IPS DF 19.7 (cell line): ENCODE results near the gene ADSS2.

Source experiments
- DNase-seq: peaks from one replicate; pipeline ENCODE4 v3.0.0-alpha.2; 2013; ENCODE audit warnings: low read depth, low spot score

The ADSS2 gene

GRCh38 chr1:244445320-244446181 is 6.2 kb downstream of the ADSS2 start:
- DNase-seq: no peak

GRCh38 chr1:244444854-244445253 is 6.9 kb downstream of the ADSS2 start:
- no peak for DNase-seq

DNA sequence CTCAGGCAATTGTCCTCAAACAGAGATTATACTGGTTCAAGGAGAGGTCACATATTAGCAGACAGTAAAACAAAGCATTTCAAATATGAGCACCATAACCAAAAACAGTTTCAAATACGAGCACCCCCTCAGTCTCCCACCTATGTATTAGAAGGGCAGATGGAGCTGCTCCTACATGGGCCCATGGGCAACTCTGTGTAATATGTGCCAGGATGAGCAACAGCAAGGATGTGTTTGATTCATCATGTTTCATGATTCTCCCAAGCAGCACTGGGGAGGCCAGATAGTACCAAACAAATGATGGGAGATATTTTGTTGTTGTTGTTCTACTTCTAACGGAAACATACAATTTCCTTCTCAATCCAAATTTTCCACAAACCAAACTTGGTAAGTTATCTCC is 8.9 kb downstream of the ADSS2 start:
- DNase-seq: no peak

DNA sequence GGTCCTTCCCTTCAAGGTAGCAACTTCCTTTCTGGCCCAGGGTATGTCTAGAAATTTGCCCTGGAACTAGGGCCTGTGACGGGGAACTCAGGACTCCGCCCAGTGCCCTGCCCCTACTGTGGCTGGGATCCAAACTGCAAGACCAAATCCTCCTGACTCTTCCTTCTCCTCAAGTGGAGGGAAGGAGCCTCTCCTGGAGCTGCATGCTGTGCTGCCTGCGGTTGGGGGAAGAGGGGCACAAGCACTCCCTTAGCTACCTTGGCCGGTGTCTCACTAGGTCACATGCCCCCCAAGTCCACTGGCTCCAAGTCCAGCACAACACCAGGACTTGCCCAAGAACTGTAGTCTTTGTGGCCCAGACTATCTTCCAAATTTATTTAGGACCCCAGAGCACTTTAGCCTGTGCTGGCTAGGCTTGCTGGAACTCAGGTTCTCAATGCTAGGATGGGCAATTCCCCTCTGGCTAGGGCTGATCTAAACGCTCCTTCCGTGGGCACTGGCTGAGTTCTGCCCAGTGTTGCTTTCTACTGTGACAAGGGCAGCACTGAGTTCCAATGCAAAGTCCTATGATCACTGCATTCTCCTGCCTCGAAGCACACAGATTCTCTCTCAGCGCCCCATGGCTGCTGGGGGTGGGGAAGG is 12.2 kb downstream of the ADSS2 start:
- DNase-seq: no peak

DNA sequence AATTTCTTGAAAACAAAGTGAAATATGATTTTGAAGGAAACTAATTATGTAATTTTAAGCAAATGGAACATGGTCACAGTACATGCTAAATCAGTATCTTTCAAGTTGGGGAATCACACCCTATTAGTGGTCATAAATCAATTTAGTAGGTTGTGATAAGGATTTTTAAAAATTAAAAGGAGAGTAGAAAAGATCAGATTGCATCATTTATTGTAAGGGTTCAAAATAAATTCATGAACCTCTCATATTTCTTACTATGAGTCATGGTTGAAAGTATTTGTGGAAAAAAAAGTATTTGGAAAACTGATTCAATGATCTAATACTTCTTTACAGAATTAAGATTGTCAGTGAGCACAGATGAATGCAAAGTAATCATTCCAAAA is 14.6 kb downstream of the ADSS2 start:
- DNase-seq: no peak

DNA sequence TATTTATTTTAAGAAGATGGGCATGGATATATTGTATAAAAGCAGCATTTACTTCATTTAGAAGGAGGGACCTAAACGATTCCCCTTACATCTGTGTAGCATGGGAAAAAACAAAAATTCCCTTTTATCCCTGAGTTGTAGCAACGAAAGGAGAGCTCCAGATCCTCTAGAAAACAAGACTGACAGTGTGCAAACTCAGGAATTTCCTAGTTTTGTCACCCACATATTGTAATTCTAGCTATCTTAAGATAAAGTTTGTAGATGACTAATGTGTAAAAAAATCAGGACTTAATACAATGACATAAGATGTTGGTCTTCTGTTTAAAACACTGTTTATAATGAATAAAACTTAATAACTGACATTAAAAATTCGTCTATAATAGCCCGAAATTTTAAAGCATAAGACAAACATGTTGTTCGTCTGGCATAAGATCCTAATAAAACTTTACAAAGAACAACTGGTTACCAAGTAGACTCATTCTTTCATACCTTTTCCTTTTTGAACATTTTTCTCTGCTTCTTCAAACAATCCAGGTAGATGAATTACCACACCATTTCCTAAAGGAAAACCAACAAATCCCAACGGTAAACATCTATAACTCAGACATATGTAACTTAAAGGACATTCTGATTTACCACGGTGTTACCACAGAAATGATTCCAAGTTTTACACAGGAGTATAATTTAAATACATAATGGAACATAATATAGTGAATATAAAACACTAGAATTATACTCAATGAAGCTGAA is 15.2 kb downstream of the ADSS2 start:
- no peak for DNase-seq

DNA sequence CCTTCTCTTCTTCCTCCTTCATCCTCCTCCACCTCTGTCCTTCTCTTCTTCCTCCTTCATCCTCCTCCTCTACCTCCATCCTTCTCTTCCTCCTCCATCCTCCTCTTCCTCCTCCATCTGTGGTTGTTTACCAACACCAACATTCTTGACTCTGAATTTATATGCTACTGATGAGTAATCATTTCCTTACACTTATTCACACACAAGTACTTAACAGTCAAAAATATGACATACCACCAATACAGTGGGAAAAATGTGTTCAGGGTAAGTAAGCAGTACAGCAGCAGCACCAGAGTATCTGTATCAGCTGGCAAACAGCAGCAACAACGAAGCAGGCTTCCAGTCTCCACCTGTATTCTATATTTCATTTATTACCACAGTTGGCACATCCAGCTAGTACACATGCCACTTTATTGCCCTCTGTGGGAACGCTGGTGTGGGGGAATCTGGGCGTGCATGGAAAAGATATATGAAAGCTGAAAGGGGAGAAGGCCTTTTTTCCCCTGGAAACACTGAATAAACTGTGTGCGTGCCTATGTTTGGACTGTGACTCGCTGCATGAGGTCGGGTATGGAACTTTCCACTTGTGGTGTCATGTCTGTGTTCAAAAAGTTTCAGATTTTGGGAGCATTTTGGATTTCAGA is 16.0 kb downstream of the ADSS2 start:
- DNase-seq: no peak

- no peak for DNase-seq
Observed at GRCh38 chr1:244431166-244431565, 20.5 kb downstream of the ADSS2 start.

- DNase-seq: no peak
Observed at GRCh38 chr1:244429818-244430217, 21.9 kb downstream of the ADSS2 start.

DNA sequence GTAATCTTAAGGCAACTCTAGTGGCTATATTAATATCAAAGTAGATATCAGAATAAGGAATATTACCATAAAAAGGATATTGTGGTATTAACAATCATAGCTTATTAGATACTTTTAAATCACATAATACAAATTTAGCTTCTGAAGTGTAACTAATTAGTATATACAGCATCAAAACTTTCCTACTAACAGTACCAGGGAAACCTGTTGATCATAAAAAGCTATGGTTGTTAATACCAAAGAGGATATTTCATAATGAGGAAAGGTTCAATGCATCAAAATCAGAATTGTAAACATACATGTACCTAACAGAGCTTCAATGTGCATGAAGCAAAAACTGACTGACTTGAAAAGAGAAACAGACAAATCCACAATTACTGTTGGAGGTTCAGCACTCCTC is 24.1 kb downstream of the ADSS2 start:
- DNase-seq: no peak

DNA sequence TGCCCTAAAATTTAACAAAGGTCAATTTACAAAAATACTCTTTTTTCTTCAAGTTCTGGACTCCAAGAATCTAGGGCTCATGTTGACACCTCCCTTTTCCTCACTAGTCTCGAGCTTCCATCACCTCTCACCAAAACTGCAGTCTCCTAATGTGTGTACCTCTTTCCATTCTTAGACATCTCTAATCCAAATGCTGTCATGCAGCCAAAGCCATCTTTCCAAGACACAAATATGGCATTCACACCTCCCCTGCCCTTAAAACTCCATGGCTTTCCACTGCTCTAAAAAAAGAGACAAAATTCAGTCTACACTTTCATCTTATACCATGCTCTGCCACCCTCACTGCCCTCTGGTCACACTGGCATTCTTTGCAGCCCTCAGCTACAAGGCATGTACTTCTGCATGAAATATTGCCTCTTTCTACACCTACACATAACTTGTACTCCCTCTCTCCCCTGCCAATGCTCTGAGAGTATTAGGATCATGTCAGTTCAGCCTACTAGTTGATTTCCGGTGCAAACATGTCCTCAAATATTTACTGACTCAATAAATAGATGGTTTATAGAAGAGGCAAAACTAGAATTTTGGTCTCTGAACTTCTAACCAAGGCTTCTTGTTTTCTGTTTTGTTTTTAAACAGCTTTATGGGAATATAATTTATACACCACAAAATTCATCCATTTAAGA is 26.9 kb downstream of the ADSS2 start:
- DNase-seq: no peak

GRCh38 chr1:244422174-244422573 is 29.5 kb downstream of the ADSS2 start:
- no peak for DNase-seq

GRCh38 chr1:244419024-244419423 is 32.7 kb downstream of the ADSS2 start:
- no peak for DNase-seq

- no peak for DNase-seq
Observed at GRCh38 chr1:244414543-244414942, 37.2 kb downstream of the ADSS2 start.

- DNase-seq: no peak
Observed at GRCh38 chr1:244413736-244414135, 38.0 kb downstream of the ADSS2 start.

GRCh38 chr1:244412176-244412575 is 39.5 kb downstream of the ADSS2 start:
- DNase-seq: no peak

- no peak for DNase-seq
Observed at GRCh38 chr1:244409701-244410100, 42.0 kb downstream of the ADSS2 start.

GRCh38 chr1:244406337-244406736 is 45.4 kb downstream of the ADSS2 start:
- DNase-seq: no peak

GRCh38 chr1:244405856-244406255 is 45.9 kb downstream of the ADSS2 start:
- DNase-seq: no peak

DNA sequence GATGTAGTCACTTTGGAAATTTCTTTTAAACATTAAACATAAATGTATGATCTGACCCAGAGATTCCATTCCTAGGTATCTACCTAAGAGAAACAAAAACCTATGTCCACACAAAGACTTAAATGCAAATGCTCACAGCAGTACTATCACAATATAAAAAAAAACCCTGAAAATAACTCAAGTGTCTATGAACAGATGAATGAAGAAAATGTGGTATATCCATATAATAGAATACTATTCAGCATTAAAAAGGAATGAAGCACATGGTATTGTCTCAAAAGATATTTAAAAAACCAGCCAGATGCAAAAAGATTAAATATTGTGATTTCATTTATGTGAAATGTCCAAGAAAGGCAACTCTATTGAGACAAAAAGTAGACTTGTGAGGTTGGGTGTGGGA is 48.3 kb downstream of the ADSS2 start:
- no peak for DNase-seq

DNA sequence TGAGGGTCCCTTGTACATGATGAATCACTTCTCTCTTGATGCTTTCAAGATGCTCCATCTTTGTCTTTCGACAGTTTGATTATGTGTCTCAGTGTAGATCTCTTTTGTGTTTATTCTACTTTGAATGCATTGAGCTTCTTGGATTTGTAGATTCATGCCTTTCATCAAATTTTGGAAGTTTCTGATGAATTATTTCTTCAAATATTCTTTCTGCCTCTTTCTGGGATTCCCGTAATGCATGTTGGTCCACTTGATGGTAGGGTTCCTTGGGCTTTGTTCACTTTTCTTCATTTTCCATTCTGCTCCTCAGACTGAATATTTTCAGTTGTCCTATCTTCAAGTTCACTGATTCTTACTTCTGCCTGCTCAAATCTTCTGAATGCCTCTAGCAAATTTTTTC is 50.7 kb downstream of the ADSS2 start:
- DNase-seq: no peak

DNA sequence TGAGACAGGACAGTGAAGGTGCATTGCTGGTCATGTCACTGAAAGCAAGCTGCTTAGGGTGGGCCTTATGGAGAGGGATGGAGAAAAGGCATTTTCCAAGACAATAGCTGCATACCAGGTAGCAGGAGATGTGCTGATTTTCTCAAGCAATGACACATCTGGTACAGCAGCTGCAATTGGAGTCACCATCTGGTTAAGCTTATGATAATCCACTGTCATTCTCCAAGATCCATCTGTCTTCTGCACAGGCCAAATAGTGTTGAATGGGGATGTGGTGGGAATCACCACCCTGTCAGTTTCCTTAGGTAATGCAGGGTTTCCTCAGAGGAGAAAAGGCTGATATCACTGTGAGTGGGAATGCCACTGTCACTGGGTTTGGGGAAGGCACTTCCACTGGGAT is 54.6 kb downstream of the ADSS2 start:
- DNase-seq: no peak
